Type B pancreatic cell (in vitro differentiated cells): ENCODE results near the gene PKLR. TPM values are rescaled to one million over a fixed set of nuclear protein-coding genes. Genes with fewer than 3 reads are reported as not detected.
A peak's percentile ranks its signal among the peaks of the same experiment; 100 is the strongest.
"Not testable (repeated sequence)": the region's sequence is repeated elsewhere in the genome, so short reads cannot be mapped to it uniquely, and the experiment has no call there.

Source experiments
- DNase-seq: peaks from one replicate; pipeline ENCODE4 v3.0.0; 2021; ENCODE audit warnings: mixed read lengths; ENCODE audit not compliant: unreplicated experiment; ENCODE audit errors: extremely low spot score
- H3K27ac Mint-ChIP-seq: 2 replicates; pipeline ENCODE4 v1.8.0; 2021; ENCODE audit warnings: mild to moderate bottlenecking, mixed read lengths
- H3K27me3 Mint-ChIP-seq: 2 replicates; pipeline ENCODE4 v1.8.0; 2021; ENCODE audit warnings: mixed read lengths
- H3K36me3 Mint-ChIP-seq: 2 replicates; pipeline ENCODE4 v1.8.0; 2021; ENCODE audit warnings: mixed read lengths
- H3K4me1 Mint-ChIP-seq: one replicate; pipeline ENCODE4 v1.8.0; 2021; ENCODE audit warnings: mixed read lengths; ENCODE audit not compliant: unreplicated experiment
- H3K4me3 Mint-ChIP-seq: 2 replicates; pipeline ENCODE4 v1.8.0; 2021; ENCODE audit warnings: mild to moderate bottlenecking, mixed read lengths
- H3K9me3 Mint-ChIP-seq: 2 replicates; pipeline ENCODE4 v1.8.0; 2021; ENCODE audit warnings: mixed read lengths
- total RNA-seq: library from RNA; stranded (reverse); gene quantifications from 2 replicates; pipeline ENCODE4 v1.2.1, GENCODE V29; 2021; ENCODE audit warnings: low replicate concordance
- TF ChIP-seq, protein P1 (sequence below): fragments of 200-600 bp; sonication (generic); conservative IDR thresholded peaks from 2 replicates; pipeline ENCODE4 v1.5.0; 2021; ENCODE audit warnings: antibody characterized with exemption, mild to moderate bottlenecking

Gene PKLR
- total RNA-seq, 1 donor from 2014 or later, result 1.0 TPM

GRCh38 chr1:155251566-155251965 lies 49.7 kb downstream of the PKLR start:
- TF ChIP-seq, protein P1, sequence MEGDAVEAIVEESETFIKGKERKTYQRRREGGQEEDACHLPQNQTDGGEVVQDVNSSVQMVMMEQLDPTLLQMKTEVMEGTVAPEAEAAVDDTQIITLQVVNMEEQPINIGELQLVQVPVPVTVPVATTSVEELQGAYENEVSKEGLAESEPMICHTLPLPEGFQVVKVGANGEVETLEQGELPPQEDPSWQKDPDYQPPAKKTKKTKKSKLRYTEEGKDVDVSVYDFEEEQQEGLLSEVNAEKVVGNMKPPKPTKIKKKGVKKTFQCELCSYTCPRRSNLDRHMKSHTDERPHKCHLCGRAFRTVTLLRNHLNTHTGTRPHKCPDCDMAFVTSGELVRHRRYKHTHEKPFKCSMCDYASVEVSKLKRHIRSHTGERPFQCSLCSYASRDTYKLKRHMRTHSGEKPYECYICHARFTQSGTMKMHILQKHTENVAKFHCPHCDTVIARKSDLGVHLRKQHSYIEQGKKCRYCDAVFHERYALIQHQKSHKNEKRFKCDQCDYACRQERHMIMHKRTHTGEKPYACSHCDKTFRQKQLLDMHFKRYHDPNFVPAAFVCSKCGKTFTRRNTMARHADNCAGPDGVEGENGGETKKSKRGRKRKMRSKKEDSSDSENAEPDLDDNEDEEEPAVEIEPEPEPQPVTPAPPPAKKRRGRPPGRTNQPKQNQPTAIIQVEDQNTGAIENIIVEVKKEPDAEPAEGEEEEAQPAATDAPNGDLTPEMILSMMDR, result no peak
- H3K4me3 Mint-ChIP-seq, result no peak overlapping the region
- H3K9me3 Mint-ChIP-seq, result no peaks in the 10 kb centered on the region
- H3K27ac Mint-ChIP-seq, result no peak overlapping the region
- DNase-seq, result no peak
- peaks cover 3% of the 10 kb centered on the region for H3K36me3 Mint-ChIP-seq
- peaks cover 31% of the 10 kb centered on the region for H3K4me1 Mint-ChIP-seq
- no peaks in the 10 kb centered on the region for H3K27me3 Mint-ChIP-seq

DNA sequence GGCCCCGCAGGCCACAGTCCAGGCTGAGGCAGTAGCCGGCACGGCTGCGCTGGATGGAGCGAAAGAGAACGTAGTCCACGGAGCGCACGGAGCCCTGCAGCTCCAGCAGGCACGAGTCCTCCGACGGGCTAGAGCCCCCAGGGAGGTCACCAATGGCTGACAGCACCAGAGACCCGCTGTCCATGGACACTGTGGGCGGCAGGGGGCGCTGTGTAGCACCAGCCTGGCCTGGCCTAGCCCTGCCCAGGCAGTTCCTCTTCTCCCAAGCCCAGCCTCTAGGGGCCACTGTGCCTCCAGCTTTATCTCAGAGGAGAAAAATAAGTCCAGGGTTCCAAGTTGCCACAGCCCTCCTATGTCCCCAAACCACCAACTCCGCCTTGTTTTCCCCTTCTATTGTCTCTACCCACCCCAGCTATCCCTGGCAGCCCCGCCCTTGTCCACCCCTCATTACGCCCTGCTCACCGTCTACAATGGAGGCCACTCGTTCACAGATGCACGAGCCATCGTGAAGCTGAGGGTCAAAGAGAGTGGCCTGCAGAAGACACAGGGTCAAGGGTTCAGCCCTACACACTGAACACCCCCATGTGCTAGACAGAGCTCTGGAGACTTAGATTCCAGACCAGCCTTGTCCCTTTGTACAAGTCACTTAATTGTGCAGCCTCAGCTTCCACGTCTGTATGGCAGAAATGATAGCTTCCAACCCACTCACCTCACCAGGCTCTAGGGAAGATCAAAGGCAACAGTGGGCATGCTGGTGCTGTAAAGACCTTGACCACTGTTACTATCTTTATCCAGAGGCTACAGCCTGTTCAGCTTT lies 50.4 kb downstream of the PKLR start:
- Mint-ChIP-seq H3K27me3 (no peaks in the 10 kb centered on the region), H3K27ac (peak overlapping the region; percentile 71), H3K4me3 (peak overlapping the region; percentile 76), H3K9me3 (no peaks in the 10 kb centered on the region), H3K36me3 (peaks cover 3% of the 10 kb centered on the region), H3K4me1 (peaks cover 25% of the 10 kb centered on the region)
- DNase-seq, result peak; percentile 97
- TF ChIP-seq, protein P1, result peak; percentile 100

DNA sequence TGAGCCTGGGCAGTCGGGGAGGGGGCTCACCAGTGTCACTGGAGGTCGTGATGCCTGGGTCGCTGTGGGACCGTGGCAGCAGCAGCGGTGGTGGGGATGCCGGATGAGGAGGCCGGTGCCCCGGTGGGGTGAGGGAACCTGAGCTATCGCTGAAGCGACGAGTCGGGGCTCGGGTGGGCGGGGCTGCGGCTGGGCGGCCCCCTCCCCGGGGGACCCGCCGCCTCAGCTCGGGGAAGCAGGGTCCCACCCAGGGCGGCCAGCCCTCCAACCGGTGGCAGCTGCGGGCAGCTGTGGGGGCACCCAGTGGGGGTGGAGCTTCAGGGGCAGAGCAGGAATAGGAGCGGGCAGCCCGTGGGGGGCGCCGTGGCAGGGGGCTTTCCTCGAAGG lies 51.0 kb downstream of the PKLR start:
- H3K27me3 Mint-ChIP-seq, result no peaks in the 10 kb centered on the region
- peaks cover 21% of the 10 kb centered on the region for H3K4me1 Mint-ChIP-seq
- H3K27ac Mint-ChIP-seq, result no peak overlapping the region
- TF ChIP-seq, protein P1, result no peak
- no peaks in the 10 kb centered on the region for H3K9me3 Mint-ChIP-seq
- DNase-seq, result no peak
- H3K4me3 Mint-ChIP-seq, result no peak overlapping the region
- H3K36me3 Mint-ChIP-seq, result peaks cover 3% of the 10 kb centered on the region

DNA sequence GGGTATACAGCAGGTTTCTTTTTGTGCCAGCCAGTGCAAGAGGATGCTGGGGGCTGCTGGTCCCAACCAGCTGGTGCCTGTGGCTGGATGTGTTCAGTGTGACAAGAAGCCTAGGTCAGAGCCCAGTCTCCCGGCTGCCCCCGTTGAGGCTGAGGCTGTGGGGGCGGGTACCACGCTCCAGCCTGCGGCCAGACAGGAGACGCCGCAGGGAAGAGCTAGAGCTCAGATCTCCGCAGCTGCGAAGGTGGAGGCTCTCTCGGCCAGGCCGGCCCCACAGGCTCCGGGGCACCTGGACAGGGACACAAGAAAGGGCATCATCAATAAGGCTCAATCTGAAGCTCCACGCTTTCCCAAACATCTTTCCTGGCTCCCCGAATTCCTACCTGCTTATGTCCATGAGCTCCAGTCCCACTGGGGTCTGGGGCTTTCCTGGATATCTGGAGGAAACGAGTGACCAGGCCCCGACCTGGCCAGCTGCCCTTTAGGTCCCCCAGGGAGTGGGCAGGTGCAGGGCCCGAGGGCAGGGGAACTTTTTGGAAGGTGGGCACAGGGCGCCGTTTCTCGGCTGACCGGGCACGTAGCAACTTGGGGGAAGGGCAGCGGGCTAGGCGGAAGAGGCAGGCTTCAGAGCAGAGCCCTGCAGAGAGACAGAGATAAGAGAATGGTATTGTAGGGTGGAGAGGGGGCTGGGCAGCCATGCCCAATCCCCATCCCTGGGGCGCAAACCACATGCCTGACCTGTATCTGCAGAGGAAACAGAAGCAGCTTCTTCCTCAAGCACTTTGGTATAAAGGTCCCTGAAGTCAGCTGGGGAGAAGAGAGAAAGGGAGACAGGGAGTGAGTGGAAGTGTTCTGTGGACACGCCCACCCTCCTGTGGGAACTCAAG lies 53.3 kb downstream of the PKLR start:
- no peaks in the 10 kb centered on the region for H3K9me3 Mint-ChIP-seq
- peaks cover 8% of the 10 kb centered on the region for H3K36me3 Mint-ChIP-seq
- DNase-seq, result no peak
- H3K27me3 Mint-ChIP-seq, result peaks cover 4% of the 10 kb centered on the region
- H3K4me1 Mint-ChIP-seq, result peaks cover 17% of the 10 kb centered on the region
- no peak overlapping the region for H3K27ac Mint-ChIP-seq
- H3K4me3 Mint-ChIP-seq, result no peak overlapping the region
- TF ChIP-seq, protein P1, result no peak

DNA sequence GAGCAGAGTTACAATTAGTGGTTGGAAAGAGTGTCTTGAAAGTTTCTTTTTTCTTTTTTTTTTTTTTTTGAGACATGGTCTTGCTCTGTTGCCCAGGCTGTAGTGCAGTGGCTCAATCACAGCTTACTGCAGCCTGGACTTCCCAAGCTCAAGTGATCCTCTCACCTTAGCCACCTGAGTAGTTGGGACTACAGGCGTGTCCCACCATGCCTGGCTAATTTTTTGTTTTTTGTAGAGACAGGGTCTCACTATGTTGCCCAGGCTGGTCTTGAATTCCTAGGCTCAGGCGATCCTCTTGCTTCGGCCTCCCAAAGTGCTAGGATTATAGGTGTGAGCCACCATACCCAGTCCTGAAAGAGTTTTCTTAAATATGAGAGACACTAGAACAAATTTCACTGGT lies 54.4 kb downstream of the PKLR start:
- DNase-seq, H3K9me3 Mint-ChIP-seq, H3K36me3 Mint-ChIP-seq: not testable (repeated sequence)

GRCh38 chr1:155245163-155245524 lies 56.1 kb downstream of the PKLR start:
- Mint-ChIP-seq H3K9me3 (no peaks in the 10 kb centered on the region), H3K4me1 (peaks cover 23% of the 10 kb centered on the region), H3K4me3 (peak overlapping the region; percentile 88), H3K36me3 (peaks cover 13% of the 10 kb centered on the region), H3K27ac (peak overlapping the region; percentile 95), H3K27me3 (peaks cover 4% of the 10 kb centered on the region)
- TF ChIP-seq, protein P1, result no peak
- no peak for DNase-seq

More for the DNA sequence above, 54.4 kb downstream of the PKLR start:
- H3K27ac Mint-ChIP-seq, H3K27me3 Mint-ChIP-seq: not testable (repeated sequence)
- H3K4me3 Mint-ChIP-seq, result peak overlapping the region; percentile 11
- H3K4me1 Mint-ChIP-seq, result peaks cover 19% of the 10 kb centered on the region
